HG02588 (cell line): ENCODE measurements around the gene NEO1.
"Not testable (repeated sequence)": the region's sequence is repeated elsewhere in the genome, so short reads cannot be mapped to it uniquely, and the experiment has no call there.

Source experiments
- ATAC-seq: cut with Tn5 transposase; IDR thresholded peaks from one replicate; pipeline ENCODE4 v1.9.1; 2021; ENCODE audit warnings: mild to moderate bottlenecking, moderate library complexity; ENCODE audit not compliant: unreplicated experiment

The NEO1 gene

GRCh38 chr15:73296609-73297353 is 244.5 kb downstream of the NEO1 start:
- no peak for ATAC-seq

- no peak for ATAC-seq
These were observed 246.4 kb downstream of the NEO1 start for GRCh38 chr15:73298522-73299245.

GRCh38 chr15:73300286-73300685 is 248.0 kb downstream of the NEO1 start:
- ATAC-seq: not testable (repeated sequence)

- ATAC-seq: no peak
These were observed 251.4 kb downstream of the NEO1 start for GRCh38 chr15:73303636-73304035.

GRCh38 chr15:73305331-73306211 is 253.3 kb downstream of the NEO1 start:
- no peak for ATAC-seq

GRCh38 chr15:73308305-73308704 is 256.0 kb downstream of the NEO1 start:
- no peak for ATAC-seq

- ATAC-seq: no peak
These were observed 261.6 kb downstream of the NEO1 start for GRCh38 chr15:73313861-73314260.

- no peak for ATAC-seq
These were observed 265.6 kb downstream of the NEO1 start for GRCh38 chr15:73317651-73318462.

- no peak for ATAC-seq
These were observed 266.4 kb downstream of the NEO1 start for GRCh38 chr15:73318463-73319351.

- no peak for ATAC-seq
These were observed 267.4 kb downstream of the NEO1 start for GRCh38 chr15:73319460-73320245.

- ATAC-seq: no peak
These were observed 268.4 kb downstream of the NEO1 start for GRCh38 chr15:73320619-73321180.

GRCh38 chr15:73321496-73322450 is 269.5 kb downstream of the NEO1 start:
- ATAC-seq: no peak

- no peak for ATAC-seq
These were observed 270.6 kb downstream of the NEO1 start for GRCh38 chr15:73322665-73323373.

GRCh38 chr15:73323374-73323955 is 271.2 kb downstream of the NEO1 start:
- ATAC-seq: no peak

GRCh38 chr15:73323956-73324355 is 271.7 kb downstream of the NEO1 start:
- ATAC-seq: no peak

GRCh38 chr15:73324496-73325170 is 272.4 kb downstream of the NEO1 start:
- ATAC-seq: no peak
